HEK293 (cell line): ENCODE measurements around the gene METTL26.

ENCODE experiments used
- GFI1B ChIP-seq: fragments of 450-650 bp; formaldehyde crosslinking; IDR thresholded peaks from 2 replicates; pipeline ENCODE4 v1.5.1; 2016; ENCODE audit warnings: missing biosample characterization, missing genetic modification characterization
- GLIS2 ChIP-seq: fragments of 450-650 bp; formaldehyde crosslinking; IDR thresholded peaks from 2 replicates; pipeline ENCODE4 v1.5.1; 2016; ENCODE audit warnings: missing biosample characterization, missing genetic modification characterization
- IKZF3 ChIP-seq: fragments of 450-650 bp; IDR thresholded peaks from 2 replicates; pipeline ENCODE4 v1.5.0; 2018; ENCODE audit warnings: missing biosample characterization, mild to moderate bottlenecking, missing genetic modification characterization, moderate library complexity
- MYNN ChIP-seq: fragments of 450-650 bp; formaldehyde crosslinking; IDR thresholded peaks from 2 replicates; pipeline ENCODE4 v1.5.1; 2016; ENCODE audit warnings: missing biosample characterization, missing genetic modification characterization, borderline replicate concordance
- RBAK ChIP-seq: fragments of 450-650 bp; formaldehyde crosslinking; IDR thresholded peaks from 2 replicates; pipeline ENCODE4 v1.5.1; 2016; ENCODE audit warnings: missing biosample characterization, missing genetic modification characterization
- SCRT2 ChIP-seq: fragments of 450-650 bp; formaldehyde crosslinking; IDR thresholded peaks from 2 replicates; pipeline ENCODE4 v1.5.1; 2016; ENCODE audit warnings: missing biosample characterization, missing genetic modification characterization
- SP2 ChIP-seq: fragments of 450-650 bp; formaldehyde crosslinking; IDR thresholded peaks from 2 replicates; pipeline ENCODE4 v1.5.1; 2016; ENCODE audit warnings: missing biosample characterization, missing genetic modification characterization
- SP7 ChIP-seq: fragments of 450-650 bp; formaldehyde crosslinking; IDR thresholded peaks from 2 replicates; pipeline ENCODE4 v1.5.1; 2016; ENCODE audit warnings: missing biosample characterization, missing genetic modification characterization
- ZBTB26 ChIP-seq: fragments of 450-650 bp; formaldehyde crosslinking; optimal IDR thresholded peaks from 2 replicates; pipeline ENCODE3; 2016; ENCODE audit warnings: missing biosample characterization, mild to moderate bottlenecking, missing genetic modification characterization
- ZBTB44 ChIP-seq: fragments of 450-650 bp; IDR thresholded peaks from 2 replicates; pipeline ENCODE4 v1.5.1; 2018; ENCODE audit warnings: missing biosample characterization, mild to moderate bottlenecking, missing genetic modification characterization
- ZEB2 ChIP-seq: fragments of 450-650 bp; formaldehyde crosslinking; IDR thresholded peaks from 2 replicates; pipeline ENCODE4 v1.5.1; 2016; ENCODE audit warnings: missing biosample characterization, missing genetic modification characterization
- ZFP41 ChIP-seq: fragments of 450-650 bp; formaldehyde crosslinking; IDR thresholded peaks from 2 replicates; pipeline ENCODE4 v1.5.1; 2016; ENCODE audit warnings: missing biosample characterization, missing genetic modification characterization, borderline replicate concordance
- ZNF133 ChIP-seq: fragments of 450-650 bp; formaldehyde crosslinking; IDR thresholded peaks from 2 replicates; pipeline ENCODE4 v1.5.1; 2016; ENCODE audit warnings: missing biosample characterization, missing genetic modification characterization
- ZNF140 ChIP-seq: fragments of 450-650 bp; formaldehyde crosslinking; IDR thresholded peaks from 2 replicates; pipeline ENCODE4 v1.5.1; 2016; ENCODE audit warnings: missing biosample characterization, missing genetic modification characterization
- ZNF16 ChIP-seq: fragments of 450-650 bp; formaldehyde crosslinking; IDR thresholded peaks from 2 replicates; pipeline ENCODE4 v1.5.1; 2016; ENCODE audit warnings: low read depth, missing biosample characterization, missing genetic modification characterization
- ZNF169 ChIP-seq: fragments of 450-650 bp; formaldehyde crosslinking; IDR thresholded peaks from 2 replicates; pipeline ENCODE4 v1.5.1; 2016; ENCODE audit warnings: missing biosample characterization, missing genetic modification characterization
- ZNF211 ChIP-seq: fragments of 450-650 bp; formaldehyde crosslinking; IDR thresholded peaks from 2 replicates; pipeline ENCODE4 v1.5.1; 2016; ENCODE audit warnings: low read depth, missing biosample characterization, missing genetic modification characterization
- ZNF239 ChIP-seq: fragments of 450-650 bp; formaldehyde crosslinking; IDR thresholded peaks from 2 replicates; pipeline ENCODE4 v1.5.1; 2016; ENCODE audit warnings: missing biosample characterization, missing genetic modification characterization
- ZNF26 ChIP-seq: fragments of 450-650 bp; formaldehyde crosslinking; IDR thresholded peaks from 2 replicates; pipeline ENCODE4 v1.5.1; 2016; ENCODE audit warnings: missing biosample characterization, missing genetic modification characterization
- ZNF311 ChIP-seq: fragments of 450-650 bp; formaldehyde crosslinking; IDR thresholded peaks from 2 replicates; pipeline ENCODE4 v1.5.1; 2017; ENCODE audit warnings: missing biosample characterization, missing genetic modification characterization, borderline replicate concordance
- ZNF335 ChIP-seq: fragments of 450-650 bp; formaldehyde crosslinking; conservative IDR thresholded peaks from 2 replicates; pipeline ENCODE4 v1.5.1; 2016; ENCODE audit warnings: missing biosample characterization, missing genetic modification characterization
- ZNF362 ChIP-seq: fragments of 450-650 bp; formaldehyde crosslinking; IDR thresholded peaks from 2 replicates; pipeline ENCODE4 v1.5.1; 2016; ENCODE audit warnings: missing biosample characterization, missing genetic modification characterization
- ZNF366 ChIP-seq: fragments of 450-650 bp; formaldehyde crosslinking; conservative IDR thresholded peaks from 2 replicates; pipeline ENCODE4 v1.5.1; 2016; ENCODE audit warnings: missing biosample characterization, missing genetic modification characterization
- ZNF394 ChIP-seq: fragments of 450-650 bp; formaldehyde crosslinking; IDR thresholded peaks from 2 replicates; pipeline ENCODE4 v1.5.1; 2016; ENCODE audit warnings: missing biosample characterization, missing genetic modification characterization, mild to moderate bottlenecking, moderate library complexity, borderline replicate concordance
- ZNF398 ChIP-seq: fragments of 450-650 bp; formaldehyde crosslinking; IDR thresholded peaks from 2 replicates; pipeline ENCODE4 v1.5.1; 2017; ENCODE audit warnings: missing biosample characterization, missing genetic modification characterization
- ZNF423 ChIP-seq: fragments of 450-650 bp; formaldehyde crosslinking; IDR thresholded peaks from 2 replicates; pipeline ENCODE4 v1.5.1; 2016; ENCODE audit warnings: missing biosample characterization, missing genetic modification characterization
- ZNF48 ChIP-seq: fragments of 450-650 bp; formaldehyde crosslinking; IDR thresholded peaks from 2 replicates; pipeline ENCODE4 v1.5.1; 2016; ENCODE audit warnings: missing biosample characterization, missing genetic modification characterization
- ZNF513 ChIP-seq: fragments of 450-650 bp; IDR thresholded peaks from 2 replicates; pipeline ENCODE4 v1.5.1; 2018; ENCODE audit warnings: missing biosample characterization, missing genetic modification characterization
- ZNF596 ChIP-seq: fragments of 450-650 bp; IDR thresholded peaks from 2 replicates; pipeline ENCODE4 v1.5.0; 2018; ENCODE audit warnings: missing biosample characterization, mild to moderate bottlenecking, missing genetic modification characterization, moderate library complexity
- ZNF623 ChIP-seq: fragments of 450-650 bp; formaldehyde crosslinking; IDR thresholded peaks from 2 replicates; pipeline ENCODE4 v1.5.1; 2016; ENCODE audit warnings: missing biosample characterization, missing genetic modification characterization
- ZNF629 ChIP-seq: fragments of 450-650 bp; formaldehyde crosslinking; IDR thresholded peaks from 2 replicates; pipeline ENCODE4 v1.5.1; 2017; ENCODE audit warnings: missing biosample characterization, missing genetic modification characterization
- ZNF791 ChIP-seq: fragments of 450-650 bp; formaldehyde crosslinking; IDR thresholded peaks from 2 replicates; pipeline ENCODE4 v1.5.1; 2016; ENCODE audit warnings: missing biosample characterization, missing genetic modification characterization

METTL26 gene

GRCh38 chr16:648781-649589 is 12.9 kb upstream of the METTL26 start, which contains the start of gene WDR90 (continued):
- TF ChIP-seq ZNF169 (tag by site-specific recombination) (no peak), ZNF335 (tag by site-specific recombination) (peak; percentile 79), ZNF366 (no peak), ZNF311 (tag by site-specific recombination) (no peak), ZNF596 (no peak), ZNF16 (tag by site-specific recombination) (no peak), ZNF133 (no peak), SP7 (tag by site-specific recombination) (0 out of 2 replicates have a peak, but pooled peaks have one; percentile 39), GLIS2 (peak; percentile 97), ZNF26 (tag by site-specific recombination) (no peak), ZNF423 (0 out of 2 replicates have a peak, but pooled peaks have one; percentile 14), GFI1B (tag by site-specific recombination) (no peak), ZFP41 (tag by site-specific recombination) (no peak), ZNF48 (no peak), ZEB2 (peak; percentile 41), ZNF398 (tag by site-specific recombination) (no peak), IKZF3 (tag by site-specific recombination) (peak; percentile 95), ZNF140 (no peak), SCRT2 (peak; percentile 54), ZNF623 (no peak), ZNF513 (no peak; the same call in 1 of the 2 replicates), ZNF629 (tag by site-specific recombination) (peak; percentile 79), ZBTB26 (tag by site-specific recombination) (peak; percentile 83), ZNF362 (tag by site-specific recombination) (no peak), ZNF394 (peak; percentile 77; the same call in 1 of the 2 replicates), MYNN (peak; percentile 97), ZBTB44 (no peak), ZNF239 (tag by site-specific recombination) (no peak), RBAK (no peak), ZNF791 (tag by site-specific recombination) (no peak), SP2 (tag by site-specific recombination) (peak; percentile 86), ZNF211 (no peak)
